ENCODE measurements around the gene SERPINA12.

DNA sequence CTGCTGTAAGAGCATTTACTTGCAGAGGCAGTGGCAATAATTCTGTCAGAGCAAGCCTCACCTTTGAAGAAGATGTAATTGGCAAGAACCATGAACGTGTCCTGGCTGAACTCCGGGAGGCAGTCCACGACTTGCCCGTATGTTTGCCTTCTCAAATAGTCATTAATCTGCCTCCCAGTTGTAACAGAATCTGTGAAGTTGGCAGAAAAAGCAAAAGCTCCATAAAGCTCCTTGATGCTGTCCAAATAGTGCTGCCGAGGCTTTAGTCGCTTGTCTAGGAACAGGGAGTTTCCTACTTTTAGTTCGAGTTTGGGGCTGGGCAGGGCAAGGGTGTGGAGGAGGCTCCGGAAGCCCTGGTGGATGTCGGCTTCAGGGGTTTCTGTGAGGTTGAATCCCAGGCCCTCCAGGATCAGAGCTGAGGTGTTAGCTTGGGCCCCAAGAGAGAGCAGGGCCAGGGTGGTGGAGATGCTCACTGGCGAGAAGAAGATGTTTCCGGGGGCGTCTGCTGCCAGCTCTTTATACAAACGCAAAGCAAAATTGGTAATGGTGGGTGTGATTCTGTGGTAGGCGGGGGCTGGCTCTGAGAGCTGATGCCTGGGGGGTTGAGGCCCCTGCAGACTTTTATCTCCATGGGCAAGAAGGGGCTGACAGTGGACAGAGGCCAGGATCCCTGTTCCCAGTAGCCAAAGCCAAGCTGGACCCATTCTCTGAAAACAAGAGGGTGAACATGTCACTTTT lies 61.0 kb downstream of the SERPINA12 start:
- TF ChIP-seq, protein P1, sequence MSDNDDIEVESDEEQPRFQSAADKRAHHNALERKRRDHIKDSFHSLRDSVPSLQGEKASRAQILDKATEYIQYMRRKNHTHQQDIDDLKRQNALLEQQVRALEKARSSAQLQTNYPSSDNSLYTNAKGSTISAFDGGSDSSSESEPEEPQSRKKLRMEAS (IDR thresholded peaks at IDR 0.05) = no peak
- TF ChIP-seq, protein P2, sequence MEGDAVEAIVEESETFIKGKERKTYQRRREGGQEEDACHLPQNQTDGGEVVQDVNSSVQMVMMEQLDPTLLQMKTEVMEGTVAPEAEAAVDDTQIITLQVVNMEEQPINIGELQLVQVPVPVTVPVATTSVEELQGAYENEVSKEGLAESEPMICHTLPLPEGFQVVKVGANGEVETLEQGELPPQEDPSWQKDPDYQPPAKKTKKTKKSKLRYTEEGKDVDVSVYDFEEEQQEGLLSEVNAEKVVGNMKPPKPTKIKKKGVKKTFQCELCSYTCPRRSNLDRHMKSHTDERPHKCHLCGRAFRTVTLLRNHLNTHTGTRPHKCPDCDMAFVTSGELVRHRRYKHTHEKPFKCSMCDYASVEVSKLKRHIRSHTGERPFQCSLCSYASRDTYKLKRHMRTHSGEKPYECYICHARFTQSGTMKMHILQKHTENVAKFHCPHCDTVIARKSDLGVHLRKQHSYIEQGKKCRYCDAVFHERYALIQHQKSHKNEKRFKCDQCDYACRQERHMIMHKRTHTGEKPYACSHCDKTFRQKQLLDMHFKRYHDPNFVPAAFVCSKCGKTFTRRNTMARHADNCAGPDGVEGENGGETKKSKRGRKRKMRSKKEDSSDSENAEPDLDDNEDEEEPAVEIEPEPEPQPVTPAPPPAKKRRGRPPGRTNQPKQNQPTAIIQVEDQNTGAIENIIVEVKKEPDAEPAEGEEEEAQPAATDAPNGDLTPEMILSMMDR (IDR thresholded peaks at IDR 0.05; ENCODE audit: low read depth, low read length, missing input control) = no peak
- no peak for TF ChIP-seq JUND (IDR thresholded peaks at IDR 0.05)
- TF ChIP-seq EGR1 (IDR thresholded peaks at IDR 0.05; ENCODE audit: low read depth in 2 of 2) = no peak
- no peak for TF ChIP-seq SP1 (IDR thresholded peaks at IDR 0.05)
- TF ChIP-seq, protein P3, sequence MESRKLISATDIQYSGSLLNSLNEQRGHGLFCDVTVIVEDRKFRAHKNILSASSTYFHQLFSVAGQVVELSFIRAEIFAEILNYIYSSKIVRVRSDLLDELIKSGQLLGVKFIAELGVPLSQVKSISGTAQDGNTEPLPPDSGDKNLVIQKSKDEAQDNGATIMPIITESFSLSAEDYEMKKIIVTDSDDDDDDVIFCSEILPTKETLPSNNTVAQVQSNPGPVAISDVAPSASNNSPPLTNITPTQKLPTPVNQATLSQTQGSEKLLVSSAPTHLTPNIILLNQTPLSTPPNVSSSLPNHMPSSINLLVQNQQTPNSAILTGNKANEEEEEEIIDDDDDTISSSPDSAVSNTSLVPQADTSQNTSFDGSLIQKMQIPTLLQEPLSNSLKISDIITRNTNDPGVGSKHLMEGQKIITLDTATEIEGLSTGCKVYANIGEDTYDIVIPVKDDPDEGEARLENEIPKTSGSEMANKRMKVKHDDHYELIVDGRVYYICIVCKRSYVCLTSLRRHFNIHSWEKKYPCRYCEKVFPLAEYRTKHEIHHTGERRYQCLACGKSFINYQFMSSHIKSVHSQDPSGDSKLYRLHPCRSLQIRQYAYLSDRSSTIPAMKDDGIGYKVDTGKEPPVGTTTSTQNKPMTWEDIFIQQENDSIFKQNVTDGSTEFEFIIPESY (IDR thresholded peaks at IDR 0.05) = no peak
- TF ChIP-seq TAF1 (conservative IDR thresholded peaks at IDR 0.05) = no peak
- no peak for TF ChIP-seq FOXA1 (IDR thresholded peaks at IDR 0.05)
